ENCODE results near the gene CD274.
"Not testable (repeated sequence)": the region's sequence is repeated elsewhere in the genome, so short reads cannot be mapped to it uniquely, and the experiment has no call there.

Gene CD274

DNA sequence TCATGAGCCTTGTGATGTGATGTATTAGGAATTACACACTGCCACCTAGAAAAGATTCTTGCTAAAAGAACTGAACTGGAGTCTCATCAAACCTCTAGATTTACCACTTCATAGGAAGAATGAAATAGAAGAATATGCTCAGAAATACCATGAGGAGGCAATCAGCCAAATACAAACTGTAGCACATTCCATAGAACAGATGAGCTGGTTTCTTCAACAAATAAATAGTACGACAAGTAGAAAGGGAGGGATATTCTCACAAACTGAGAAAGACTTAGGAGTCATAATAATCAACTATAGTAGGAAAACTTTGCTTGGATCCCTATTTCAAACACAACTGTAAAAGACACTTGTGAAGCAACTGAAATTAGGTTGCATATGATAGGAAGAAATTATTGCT is 28.1 kb upstream of the CD274 start:
- TF ChIP-seq, protein P1, sequence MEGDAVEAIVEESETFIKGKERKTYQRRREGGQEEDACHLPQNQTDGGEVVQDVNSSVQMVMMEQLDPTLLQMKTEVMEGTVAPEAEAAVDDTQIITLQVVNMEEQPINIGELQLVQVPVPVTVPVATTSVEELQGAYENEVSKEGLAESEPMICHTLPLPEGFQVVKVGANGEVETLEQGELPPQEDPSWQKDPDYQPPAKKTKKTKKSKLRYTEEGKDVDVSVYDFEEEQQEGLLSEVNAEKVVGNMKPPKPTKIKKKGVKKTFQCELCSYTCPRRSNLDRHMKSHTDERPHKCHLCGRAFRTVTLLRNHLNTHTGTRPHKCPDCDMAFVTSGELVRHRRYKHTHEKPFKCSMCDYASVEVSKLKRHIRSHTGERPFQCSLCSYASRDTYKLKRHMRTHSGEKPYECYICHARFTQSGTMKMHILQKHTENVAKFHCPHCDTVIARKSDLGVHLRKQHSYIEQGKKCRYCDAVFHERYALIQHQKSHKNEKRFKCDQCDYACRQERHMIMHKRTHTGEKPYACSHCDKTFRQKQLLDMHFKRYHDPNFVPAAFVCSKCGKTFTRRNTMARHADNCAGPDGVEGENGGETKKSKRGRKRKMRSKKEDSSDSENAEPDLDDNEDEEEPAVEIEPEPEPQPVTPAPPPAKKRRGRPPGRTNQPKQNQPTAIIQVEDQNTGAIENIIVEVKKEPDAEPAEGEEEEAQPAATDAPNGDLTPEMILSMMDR (IDR thresholded peaks at IDR 0.05; ENCODE audit: extremely low read depth, missing control alignments): no peak
- DNase-seq (ENCODE audit: low spot score): no peak

DNA sequence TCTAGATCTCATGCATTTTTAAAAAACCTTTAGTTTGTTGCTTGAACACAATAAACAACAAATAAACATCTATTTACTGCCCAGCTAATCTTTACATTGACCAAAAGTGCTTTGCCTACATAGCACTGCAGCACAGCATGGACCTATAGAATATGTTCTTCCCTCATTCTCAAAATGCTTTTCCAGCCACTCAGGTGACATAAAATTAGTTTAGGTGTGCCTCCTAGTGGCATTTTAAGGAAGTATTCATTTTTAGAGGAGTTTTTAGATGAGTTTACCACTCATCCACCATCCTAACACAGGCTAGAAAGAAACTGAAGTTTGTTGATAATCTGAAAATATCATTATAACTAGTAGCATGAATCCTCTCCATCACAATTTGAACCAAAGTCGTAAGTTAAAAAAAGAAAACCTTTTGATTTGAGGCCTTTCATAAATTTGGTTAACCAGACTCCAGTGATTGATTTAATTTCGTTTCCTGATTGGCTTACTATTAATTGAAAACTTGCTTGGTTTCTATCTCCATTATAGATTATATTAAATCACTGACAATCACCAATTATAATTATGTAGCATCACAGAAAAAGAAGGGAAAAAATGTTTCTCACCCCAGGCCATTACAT is 25.2 kb upstream of the CD274 start:
- DNase-seq (ENCODE audit: low spot score): peak; percentile 52
- TF ChIP-seq, protein P1 (IDR thresholded peaks at IDR 0.05; ENCODE audit: extremely low read depth, missing control alignments): peak; percentile 42

DNA sequence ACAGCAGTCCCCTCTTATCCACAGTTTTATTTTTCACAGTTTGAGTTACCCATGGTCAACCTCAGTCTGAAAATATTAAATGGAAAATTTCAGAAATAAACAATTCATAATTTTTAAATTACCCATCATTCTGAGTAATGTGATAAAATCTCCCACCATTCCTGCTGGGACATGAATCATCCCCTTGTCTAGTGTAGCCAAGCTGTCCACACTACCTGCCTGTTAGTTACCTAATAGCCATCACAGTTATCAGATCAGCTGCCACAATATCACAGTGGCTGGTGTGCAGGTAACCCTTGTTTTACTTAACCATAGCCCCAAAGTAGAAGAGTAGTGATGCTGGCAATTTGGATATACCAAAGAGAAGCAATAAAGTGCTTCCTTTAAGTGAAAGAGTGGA is 23.3 kb upstream of the CD274 start:
- no peak for DNase-seq (ENCODE audit: low spot score)
- TF ChIP-seq, protein P1 (IDR thresholded peaks at IDR 0.05; ENCODE audit: extremely low read depth, missing control alignments): no peak

DNA sequence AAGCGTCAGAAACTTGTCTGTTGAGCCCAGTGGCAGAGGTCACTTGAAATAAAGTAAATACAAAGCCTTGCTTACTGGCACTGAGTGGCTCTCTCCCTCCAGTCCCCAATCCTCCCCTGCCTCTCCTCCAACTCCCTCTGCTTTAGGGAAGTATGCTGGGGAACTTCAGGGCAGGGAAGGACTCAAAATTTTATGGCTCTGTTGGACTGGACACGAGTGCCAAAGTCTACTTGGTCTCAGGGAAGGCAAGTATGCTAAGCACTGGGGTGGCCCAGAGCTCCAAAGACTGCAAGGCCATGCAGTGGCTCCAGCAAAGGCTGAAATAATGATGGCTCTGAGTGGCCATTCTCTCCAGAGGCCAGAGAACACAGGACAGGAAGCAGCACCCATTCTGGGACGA is 22.2 kb upstream of the CD274 start:
- DNase-seq (ENCODE audit: low spot score): no peak
- TF ChIP-seq, protein P1 (IDR thresholded peaks at IDR 0.05; ENCODE audit: extremely low read depth, missing control alignments): no peak

DNA sequence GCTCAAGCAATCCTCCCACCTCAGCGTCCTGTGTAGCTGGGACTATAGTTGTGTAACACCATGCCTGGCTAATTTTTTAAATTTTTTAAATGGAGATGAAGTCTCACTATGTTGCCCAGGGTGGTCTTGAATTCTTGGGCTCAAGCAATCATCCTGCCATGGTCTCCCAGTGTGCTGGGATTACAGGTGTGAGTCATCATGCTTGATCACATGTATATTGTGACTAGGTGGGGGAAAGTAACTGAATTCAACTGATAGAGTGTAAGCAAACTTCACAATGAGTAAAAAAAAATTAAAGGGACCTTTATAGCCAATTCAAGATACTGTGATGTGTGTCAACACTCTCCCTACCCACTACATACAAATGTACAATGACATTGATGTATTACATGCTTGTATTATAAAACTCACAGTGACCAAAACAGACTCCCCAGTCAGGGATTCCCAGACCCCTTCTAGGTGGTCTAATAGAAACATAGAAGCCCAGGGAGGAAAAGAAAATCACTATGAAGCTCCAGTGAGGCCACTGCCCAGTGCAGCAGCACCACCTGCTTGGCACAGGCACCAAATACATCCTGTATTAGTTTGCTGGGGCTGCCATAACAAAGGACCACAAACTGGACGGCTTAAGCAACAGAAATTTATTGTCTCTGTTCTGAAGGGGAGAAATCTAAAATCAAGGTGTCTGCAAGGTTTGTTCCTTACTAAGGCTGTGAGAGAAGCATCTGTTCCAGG is 21.4 kb upstream of the CD274 start:
- TF ChIP-seq, protein P1 (IDR thresholded peaks at IDR 0.05; ENCODE audit: extremely low read depth, missing control alignments): no peak
- no peak for DNase-seq (ENCODE audit: low spot score)

DNA sequence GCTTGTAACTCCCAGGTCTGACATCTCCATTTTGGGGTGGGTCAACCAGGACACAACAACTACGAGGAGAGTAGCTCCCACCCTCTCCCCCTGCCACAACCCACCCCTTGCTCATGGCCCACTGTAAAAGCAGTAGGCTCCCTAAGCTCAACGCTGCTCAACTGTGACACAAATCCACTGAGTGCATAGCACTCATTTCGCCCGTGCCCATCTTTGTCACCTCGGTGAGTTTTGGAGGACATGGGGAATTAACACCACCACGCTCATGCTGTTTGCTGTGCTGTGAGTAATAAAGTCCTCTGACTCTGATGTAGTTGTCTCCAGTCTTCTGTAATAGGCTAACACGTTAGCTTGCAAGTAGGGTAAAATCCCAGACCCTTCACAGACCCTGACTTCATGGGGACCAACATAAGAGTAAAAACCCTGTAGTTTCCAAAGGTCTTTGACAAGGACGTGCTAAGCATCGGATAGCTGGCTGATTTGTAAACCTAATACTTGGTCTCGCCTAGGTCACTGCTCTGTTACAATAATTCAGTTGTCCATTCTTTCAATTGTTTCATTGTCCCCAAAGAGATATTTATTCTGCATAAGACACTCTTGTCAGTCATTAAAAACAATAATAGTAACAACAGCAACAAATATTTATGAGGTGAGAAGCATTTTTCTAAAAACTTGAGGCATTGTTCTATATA is 20.3 kb upstream of the CD274 start:
- TF ChIP-seq, protein P1 (IDR thresholded peaks at IDR 0.05; ENCODE audit: extremely low read depth, missing control alignments): no peak

DNA sequence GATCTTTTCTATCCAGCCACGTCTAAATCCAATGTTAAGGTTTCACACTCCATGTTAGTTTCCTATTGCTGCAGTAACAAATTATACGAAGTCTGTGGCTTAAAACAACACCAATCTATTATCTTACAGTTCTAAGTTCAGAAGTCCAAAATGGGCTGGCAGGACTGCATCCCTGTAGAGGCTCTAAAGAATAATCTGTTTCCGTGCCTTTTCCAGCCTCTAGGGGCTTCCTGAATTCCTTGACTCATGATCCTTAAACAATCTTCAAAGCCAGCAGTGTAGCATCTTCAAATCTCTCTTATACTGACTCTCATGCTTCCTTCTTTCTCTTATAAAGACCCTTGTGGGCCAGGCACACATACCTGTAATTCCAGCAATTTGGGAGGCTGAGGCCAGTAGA is 19.4 kb upstream of the CD274 start:
- TF ChIP-seq, protein P1 (IDR thresholded peaks at IDR 0.05; ENCODE audit: extremely low read depth, missing control alignments): no peak
- no peak for DNase-seq (ENCODE audit: low spot score)

More for the DNA sequence above, 20.3 kb upstream of the CD274 start:
- no peak for DNase-seq (ENCODE audit: low spot score)

DNA sequence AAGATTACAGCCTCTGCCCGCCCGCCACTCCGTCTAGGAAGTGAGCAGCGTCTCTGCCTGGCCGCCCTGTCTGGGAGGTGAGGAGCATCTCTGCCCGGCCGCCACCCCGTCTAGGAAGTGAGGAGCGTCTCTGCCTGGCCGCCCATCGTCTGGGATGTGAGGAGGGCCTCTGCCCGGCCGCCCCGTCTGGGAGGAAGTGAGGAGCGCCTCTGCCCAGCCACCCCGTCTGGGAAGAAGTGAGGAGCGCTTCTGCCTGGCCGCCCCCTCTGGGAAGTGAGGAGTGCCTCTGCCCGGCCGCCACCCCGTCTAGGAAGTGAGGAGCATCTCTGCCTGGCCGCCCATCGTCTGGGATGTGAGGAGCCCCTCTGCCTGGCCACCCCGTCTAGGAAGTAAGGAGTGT is 17.5 kb upstream of the CD274 start:
- not testable (repeated sequence) for DNase-seq (ENCODE audit: low spot score)

DNA sequence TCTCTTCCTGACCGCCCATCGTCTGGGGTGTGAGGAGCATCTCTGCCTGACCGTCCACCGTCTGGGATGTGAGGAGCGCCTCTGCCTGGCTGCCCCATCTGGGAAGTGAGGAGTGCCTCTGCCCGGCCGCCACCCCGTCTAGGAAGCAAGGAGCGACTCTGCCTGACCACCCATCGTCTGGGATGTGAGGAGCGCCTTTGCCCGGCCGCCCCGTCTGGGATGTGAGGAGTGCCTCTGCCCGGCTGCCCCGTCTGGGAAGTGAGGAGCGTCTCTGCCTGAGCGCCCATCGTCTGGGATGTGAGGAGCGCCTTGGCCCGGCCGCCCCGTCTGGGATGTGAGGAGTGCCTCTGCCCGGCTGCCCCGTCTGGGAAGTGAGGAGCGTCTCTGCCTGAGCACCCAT is 17.0 kb upstream of the CD274 start:
- not testable (repeated sequence) for DNase-seq (ENCODE audit: low spot score)

DNA sequence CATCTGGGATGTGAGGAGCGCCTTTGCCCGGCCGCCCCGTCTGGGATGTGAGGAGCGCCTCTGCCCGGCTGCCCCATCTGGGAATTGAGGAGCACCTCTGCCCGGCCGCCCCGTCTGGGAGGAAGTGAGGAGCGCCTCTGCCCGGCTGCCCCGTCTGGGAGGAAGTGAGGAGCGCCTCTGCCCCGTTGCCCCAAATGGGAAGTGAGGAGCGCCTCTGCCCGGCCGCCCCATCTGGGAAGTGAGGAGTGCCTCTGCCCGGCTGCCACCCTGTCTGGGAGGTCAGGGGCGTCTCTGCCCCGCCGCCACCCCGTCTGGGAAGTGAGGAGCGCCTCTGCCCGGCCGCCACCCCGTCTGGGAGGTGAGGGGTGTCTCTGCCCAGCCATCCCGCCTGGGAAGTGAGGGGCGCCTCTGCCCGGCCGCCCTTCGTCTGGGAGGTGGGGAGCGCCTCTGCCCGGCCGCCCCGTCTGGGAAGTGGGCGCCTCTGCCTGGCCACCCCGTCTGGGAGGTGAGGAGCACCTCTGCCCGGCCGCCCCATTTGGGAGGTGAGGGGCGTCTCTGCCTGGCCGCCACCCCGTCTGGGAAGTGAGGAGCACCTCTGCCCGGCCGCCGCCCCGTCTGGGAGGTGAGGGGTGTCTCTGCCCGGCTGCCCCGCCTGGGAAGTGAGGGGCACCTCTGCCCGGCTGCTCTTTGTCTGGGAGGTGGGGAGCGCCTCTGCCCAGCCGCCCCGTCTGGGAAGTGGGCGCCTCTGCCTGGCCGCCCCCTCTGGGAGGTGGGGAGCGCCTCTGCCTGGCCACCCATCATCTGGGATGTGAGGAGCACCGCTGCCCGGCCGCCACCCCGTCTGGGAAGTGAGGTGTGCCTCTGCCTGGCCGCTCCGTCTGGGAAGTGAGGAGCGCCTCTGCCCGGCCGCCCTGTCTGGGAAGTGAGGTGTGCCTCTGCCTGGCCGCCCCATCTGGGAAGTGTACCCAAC is 16.2 kb upstream of the CD274 start:
- DNase-seq (ENCODE audit: low spot score): not testable (repeated sequence)

All from GM20000 (cell line).